Endothelial cell of umbilical vein (primary cell): ENCODE data around the gene LMF2. TPM values are rescaled to one million over a fixed set of nuclear protein-coding genes. Genes with fewer than 3 reads are reported as not detected.

Experiments used
- BruUV-seq: library from RNA; stranded (reverse); fragments of 400-500 nt; replicated peaks from 2 replicates; lab custom pipeline; 2021; lab: Mats Ljungman, UMichigan
- CTCF ChIA-PET: fragments of 300-600, 350-600 bp; sonication (Branson Sonifier 250); formaldehyde crosslinking; loops from one replicate; lab custom pipeline; 2021; ENCODE audit warnings: antibody characterized with exemption, inconsistent platforms; lab: Charles Lee
- POLR2A ChIA-PET: fragments of 300-600, 350-600 bp; sonication (Branson Sonifier 250); formaldehyde crosslinking; loops from one replicate; lab custom pipeline; 2021; ENCODE audit warnings: antibody characterized with exemption, inconsistent platforms; lab: Charles Lee
- DNase-seq: peaks from one replicate; pipeline ENCODE4 v3.0.0-alpha.2; 2011; ENCODE audit warnings: low read depth, low spot score
- FAIRE-seq: peaks from 2 replicates; lab custom pipeline; 2011; peaks lifted over from hg19 to GRCh38; lab: Jason Lieb, UNC
- H2AFZ ChIP-seq: 2 replicates; pipeline ENCODE4 v1.6.0; 2012; ENCODE audit warnings: low read depth, low read length, control low read depth, inconsistent platforms
- H3K27ac ChIP-seq: 2 replicates; pipeline ENCODE4 v1.5.1; 2011; ENCODE audit warnings: low read depth, mild to moderate bottlenecking, control low read depth, low read length, moderate library complexity; ENCODE audit not compliant: insufficient read depth
- H3K27me3 ChIP-seq, 2 experiments: 2 replicates each; pipeline versions ENCODE4 v1.6.0 to v1.6.1; 2011; ENCODE audit warnings: low read length in 2 of 2, mixed read lengths in 1 of 2; ENCODE audit not compliant: control insufficient read depth in 2 of 2, insufficient read depth in 2 of 2
- H3K36me3 ChIP-seq, 2 experiments: 2 replicates in 1 of 2; 3 replicates in 1 of 2; pipeline ENCODE4 v1.5.1; 2011; ENCODE audit warnings: low read length in 2 of 2, mild to moderate bottlenecking in 1 of 2, moderate library complexity in 1 of 2; ENCODE audit not compliant: control insufficient read depth in 2 of 2, insufficient read depth in 2 of 2; ENCODE audit errors: extremely low read depth in 1 of 2
- H3K4me1 ChIP-seq: 3 replicates; pipeline ENCODE4 v1.5.1; 2011; ENCODE audit warnings: mild to moderate bottlenecking, low read length; ENCODE audit not compliant: control insufficient read depth, insufficient read depth; ENCODE audit errors: extremely low read depth
- H3K4me2 ChIP-seq: 2 replicates; pipeline ENCODE4 v1.6.1; 2011; ENCODE audit warnings: low read length, control low read depth, mixed read lengths; ENCODE audit not compliant: insufficient read depth
- H3K4me3 ChIP-seq, 3 experiments: fragments of 200-600 bp in 1 of 3; sonication (generic), shearing (Covaris generic) in 1 of 3; replicated peaks in 1 of 3; 2 replicates each; pipeline ENCODE4 v1.5.1; 2011 to 2016; ENCODE audit warnings: control low read depth in 3 of 3, low read length in 3 of 3, mild to moderate bottlenecking in 2 of 3, inconsistent platforms in 1 of 3, low read depth in 1 of 3, moderate library complexity in 1 of 3; ENCODE audit not compliant: insufficient read depth in 1 of 3
- H3K79me2 ChIP-seq: 2 replicates; pipeline ENCODE4 v1.6.0; 2012; ENCODE audit warnings: low read length, inconsistent platforms; ENCODE audit not compliant: control insufficient read depth, insufficient read depth
- H3K9ac ChIP-seq: replicated peaks from 2 replicates; pipeline ENCODE3; 2011; ENCODE audit warnings: low read length, control low read depth; ENCODE audit not compliant: insufficient read depth; ENCODE audit errors: extremely low read depth
- H3K9me1 ChIP-seq: replicated peaks from 3 replicates; pipeline ENCODE4 v1.6.0; 2011; ENCODE audit warnings: mild to moderate bottlenecking, low read length; ENCODE audit not compliant: control insufficient read depth, insufficient read depth; ENCODE audit errors: extremely low read depth
- H3K9me3 ChIP-seq: replicated peaks from 2 replicates; pipeline ENCODE4 v1.5.1; 2012; ENCODE audit warnings: low read length, inconsistent platforms; ENCODE audit not compliant: control insufficient read depth, insufficient read depth
- H4K20me1 ChIP-seq: replicated peaks from 2 replicates; pipeline ENCODE3; 2011; ENCODE audit warnings: mild to moderate bottlenecking, low read length; ENCODE audit not compliant: control insufficient read depth, insufficient read depth; ENCODE audit errors: extremely low read depth
- EZH2 ChIP-seq: IDR thresholded peaks from 2 replicates; pipeline ENCODE4 v1.6.1; 2012; ENCODE audit warnings: borderline replicate concordance, low read depth, mild to moderate bottlenecking, moderate library complexity, low read length, inconsistent platforms; ENCODE audit not compliant: severe bottlenecking
- FOS ChIP-seq: IDR thresholded peaks from 2 replicates; pipeline ENCODE4 v1.6.1; 2011; ENCODE audit warnings: mild to moderate bottlenecking, low read length, moderate library complexity, borderline replicate concordance; ENCODE audit not compliant: insufficient read depth
- GATA2 ChIP-seq: IDR thresholded peaks from 2 replicates; pipeline ENCODE4 v1.7.0; 2011; ENCODE audit warnings: low read depth, mild to moderate bottlenecking, moderate library complexity, mixed read lengths, low read length; ENCODE audit not compliant: insufficient read length, insufficient read depth
- MYC ChIP-seq: IDR thresholded peaks from one replicate; pipeline ENCODE4 v1.6.1; 2011; ENCODE audit warnings: mild to moderate bottlenecking, low read depth, low read length
- POLR2A ChIP-seq: IDR thresholded peaks from 2 replicates; pipeline ENCODE4 v1.6.1; 2012; ENCODE audit warnings: low read depth, mild to moderate bottlenecking, control low read depth, low read length
- POLR2AphosphoS5 ChIP-seq: IDR thresholded peaks from 2 replicates; pipeline ENCODE4 v1.6.1; 2012; ENCODE audit warnings: low read depth, mild to moderate bottlenecking, control low read depth, low read length, moderate library complexity; ENCODE audit not compliant: insufficient read depth
- dilution Hi-C: fragments of 300-500 bp; cut with MboI; formaldehyde crosslinking; loops from one replicate; pipeline ENCODE4 v1.15.0; 2019; ENCODE audit warnings: low sequenced_read_pairs; ENCODE audit not compliant: extremely low pct_ligation_motif_present
- intact Hi-C: fragments of 100-400 bp; cut with micrococcal nuclease; formaldehyde crosslinking; loops from one replicate; pipeline ENCODE4 v1.10.0; 2022
- polyA plus RNA-seq, 4 experiments: library from polyadenylated mRNA; depleted of rRNA in 3 of 4; stranded (reverse) in 3 of 4; unstranded in 1 of 4; fragments of >200 nt; gene quantifications; 2 replicates each; pipeline versions ENCODE4 v1.2.1 to v1.2.3, GENCODE V29; 2011 to 2012; ENCODE audit warnings: missing spikeins in 1 of 4
- total RNA-seq: library from RNA; stranded (reverse); gene quantifications from 2 replicates; pipeline ENCODE4 v1.2.3, GENCODE V29; 2021
- TF ChIP-seq, protein P1 (sequence below): IDR thresholded peaks from 2 replicates; pipeline ENCODE4 v1.6.1; 2011; ENCODE audit not compliant: insufficient read depth, insufficient read length
- TF ChIP-seq, protein P2 (sequence below), 2 donors: IDR thresholded peaks; 1 replicate in 1 of 2; 2 replicates in 1 of 2; pipeline ENCODE4 v1.5.1; 2011; ENCODE audit warnings: low read length in 2 of 2, mild to moderate bottlenecking in 2 of 2, moderate library complexity in 2 of 2, control low read depth in 1 of 2, inconsistent platforms in 1 of 2, low read depth in 1 of 2; ENCODE audit not compliant: insufficient read depth in 1 of 2; ENCODE audit errors: extremely low read depth in 1 of 2

Gene LMF2
- total and polyA plus RNA-seq, 2 donors (not counting 3 experiments of a cell fraction or from before 2014, with no cell fraction given) = 89.7 to 112 TPM

DNA sequence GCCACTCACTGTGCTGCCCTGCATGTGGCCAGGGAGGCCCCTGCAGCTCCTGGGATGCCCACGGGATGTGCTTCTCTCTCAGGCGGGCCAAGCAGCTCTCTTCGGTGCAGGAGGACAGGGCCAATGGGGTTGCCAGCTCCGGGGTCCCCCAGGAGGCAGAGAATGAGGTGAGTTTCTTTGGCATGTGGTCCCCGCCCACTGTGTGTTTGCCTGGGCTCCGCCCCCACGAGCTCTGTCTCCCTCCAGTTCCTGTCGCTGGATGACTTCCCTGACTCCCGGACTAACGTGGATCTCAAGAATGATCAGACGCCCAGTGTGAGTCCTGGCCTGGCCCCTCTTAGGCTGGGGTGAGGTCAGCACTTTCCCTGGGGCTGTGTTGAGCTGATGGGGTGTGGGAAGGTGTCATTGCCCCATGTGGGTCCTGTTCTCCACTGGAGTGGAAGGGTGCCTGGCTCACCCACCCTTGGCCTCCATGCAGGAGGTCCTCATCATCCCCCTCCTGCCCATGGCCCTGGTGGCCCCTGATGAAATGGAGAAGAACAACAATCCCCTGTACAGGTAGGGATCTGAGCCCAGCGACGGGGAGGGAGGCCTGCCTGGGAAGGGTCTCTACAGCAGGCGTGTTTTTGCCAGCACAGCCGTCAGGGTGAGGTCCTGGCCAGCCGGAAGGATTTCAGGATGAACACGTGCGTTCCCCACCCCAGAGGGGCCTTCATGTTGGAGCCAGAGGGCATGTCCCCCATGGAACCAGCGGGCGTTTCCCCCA lies 10.2 kb upstream of the LMF2 start:
- no peaks in the 10 kb centered on the region for H3K27me3 ChIP-seq
- BruUV-seq = no TSS peak
- intact Hi-C loops (no loop called here), dilution Hi-C loops (no loop called here)
- no peak overlapping the region for H3K4me2 ChIP-seq
- H4K20me1 ChIP-seq = no peaks in the 10 kb centered on the region
- ChIA-PET CTCF (interaction anchor here (1.4 kb wide), 1 partner anchor 8 kb away, joined by 5 read pairs; the partner anchor contains the start of gene SCO2), POLR2A (no interaction called here)
- peaks cover 3% of the 10 kb centered on the region for H3K4me1 ChIP-seq
- H3K9me3 ChIP-seq = no peaks in the 10 kb centered on the region
- FAIRE-seq = no peak
- H3K36me3 ChIP-seq = peaks cover 0 to 15% of the 10 kb centered on the region in 2 experiments
- H3K9me1 ChIP-seq = no peaks in the 10 kb centered on the region
- H3K9ac ChIP-seq = no peak overlapping the region
- H3K27ac ChIP-seq = no peak overlapping the region
- TF ChIP-seq GATA2 (no peak), POLR2A (no peak), MYC (no peak), EZH2 (no peak), FOS (no peak), POLR2AphosphoS5 (no peak)
- TF ChIP-seq, protein P1, sequence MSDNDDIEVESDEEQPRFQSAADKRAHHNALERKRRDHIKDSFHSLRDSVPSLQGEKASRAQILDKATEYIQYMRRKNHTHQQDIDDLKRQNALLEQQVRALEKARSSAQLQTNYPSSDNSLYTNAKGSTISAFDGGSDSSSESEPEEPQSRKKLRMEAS = no peak
- TF ChIP-seq, protein P2, sequence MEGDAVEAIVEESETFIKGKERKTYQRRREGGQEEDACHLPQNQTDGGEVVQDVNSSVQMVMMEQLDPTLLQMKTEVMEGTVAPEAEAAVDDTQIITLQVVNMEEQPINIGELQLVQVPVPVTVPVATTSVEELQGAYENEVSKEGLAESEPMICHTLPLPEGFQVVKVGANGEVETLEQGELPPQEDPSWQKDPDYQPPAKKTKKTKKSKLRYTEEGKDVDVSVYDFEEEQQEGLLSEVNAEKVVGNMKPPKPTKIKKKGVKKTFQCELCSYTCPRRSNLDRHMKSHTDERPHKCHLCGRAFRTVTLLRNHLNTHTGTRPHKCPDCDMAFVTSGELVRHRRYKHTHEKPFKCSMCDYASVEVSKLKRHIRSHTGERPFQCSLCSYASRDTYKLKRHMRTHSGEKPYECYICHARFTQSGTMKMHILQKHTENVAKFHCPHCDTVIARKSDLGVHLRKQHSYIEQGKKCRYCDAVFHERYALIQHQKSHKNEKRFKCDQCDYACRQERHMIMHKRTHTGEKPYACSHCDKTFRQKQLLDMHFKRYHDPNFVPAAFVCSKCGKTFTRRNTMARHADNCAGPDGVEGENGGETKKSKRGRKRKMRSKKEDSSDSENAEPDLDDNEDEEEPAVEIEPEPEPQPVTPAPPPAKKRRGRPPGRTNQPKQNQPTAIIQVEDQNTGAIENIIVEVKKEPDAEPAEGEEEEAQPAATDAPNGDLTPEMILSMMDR (IDR thresholded peaks at IDR 0.05; ENCODE audit: extremely low read depth in 1 of 2, insufficient read depth in 1 of 2, low read depth in 1 of 2, low read length in 2 of 2) = no peak
- H2AFZ ChIP-seq = no peak overlapping the region
- peaks cover 10% of the 10 kb centered on the region for H3K79me2 ChIP-seq
- H3K4me3 ChIP-seq = no peak overlapping the region
- DNase-seq = no peak
